Loucy (cell line): Measurements from ENCODE around the gene TMEM258.

Experiments
- CTCF ChIP-seq: fragments of 200-600 bp; sonication (generic); conservative IDR thresholded peaks from 2 replicates; pipeline ENCODE4 v1.5.1; 2014; ENCODE audit warnings: mild to moderate bottlenecking, antibody characterized with exemption, low read length
- EZH2phosphoT487 ChIP-seq: fragments of 200-600 bp; IDR thresholded peaks from 2 replicates; pipeline ENCODE4 v1.6.1; 2018; ENCODE audit warnings: antibody characterized with exemption, mild to moderate bottlenecking, moderate library complexity, borderline replicate concordance

DNA sequence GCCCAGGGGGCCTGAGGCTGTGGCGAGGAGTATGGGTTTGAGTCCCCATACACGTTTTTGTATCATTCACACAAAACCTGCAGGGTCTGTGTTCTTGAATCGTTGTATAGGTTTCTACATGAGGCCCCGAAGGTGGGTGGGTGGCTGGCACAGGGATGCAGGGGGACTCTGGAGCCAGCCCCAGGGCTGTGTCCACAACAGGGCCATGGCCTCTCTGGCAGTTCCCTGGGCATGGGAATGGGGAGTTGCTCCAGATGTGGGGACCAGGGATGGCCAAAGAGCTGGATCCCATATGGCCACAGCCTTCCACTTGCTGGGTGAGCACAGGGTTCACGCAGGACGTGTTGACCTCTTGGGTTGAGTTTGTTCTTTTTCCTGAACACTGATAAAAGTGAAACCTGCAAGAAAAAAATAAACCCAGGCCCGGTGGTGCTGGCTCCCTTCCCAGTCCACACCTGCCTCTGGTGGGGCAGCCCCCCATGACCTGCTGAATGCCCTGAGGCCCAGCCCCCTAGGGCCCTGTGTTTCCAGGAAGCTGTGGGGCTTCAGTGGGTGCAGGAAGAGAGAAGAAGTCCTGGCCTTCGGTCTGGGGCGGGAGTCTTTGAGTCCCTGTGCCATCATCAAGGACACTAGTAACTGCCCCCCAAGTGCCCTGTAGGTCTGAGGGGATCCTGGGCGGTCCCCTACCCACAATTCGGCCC lies 23.9 kb downstream of the TMEM258 start:
- no peak for TF ChIP-seq CTCF
- TF ChIP-seq EZH2phosphoT487, result no peak
